ENCODE measurements around the gene DENND4A.
"Not testable (repeated sequence)": the region's sequence is repeated elsewhere in the genome, so short reads cannot be mapped to it uniquely, and the experiment has no call there.

- not testable (repeated sequence) for TF ChIP-seq CTCF, POLR2A (IDR thresholded peaks at IDR 0.05)
These were observed 176.2 kb downstream of the DENND4A start for GRCh38 chr15:65615887-65616286.
